ENCODE results near the gene ASH1L.
A peak's percentile ranks its signal among the peaks of the same experiment; 100 is the strongest.

ASH1L gene

GRCh38 chr1:155609515-155610256 is 47.1 kb upstream of the ASH1L start, which contains the start of gene MSTO1 (continued):
- TF ChIP-seq ZNF37A (tag by site-specific recombination; IDR thresholded peaks at IDR 0.05) = no peak
- TF ChIP-seq ZNF837 (tag by site-specific recombination; IDR thresholded peaks at IDR 0.05) = no peak
- no peak for TF ChIP-seq ZNF776 (tag by site-specific recombination; IDR thresholded peaks at IDR 0.05; ENCODE audit: borderline replicate concordance)
- TF ChIP-seq BCL11A (tag by site-specific recombination; IDR thresholded peaks at IDR 0.05; ENCODE audit: low read depth) = no peak
- TF ChIP-seq ZNF416 (tag by site-specific recombination; IDR thresholded peaks at IDR 0.05) = no peak
- TF ChIP-seq ZNF777 (tag by site-specific recombination; IDR thresholded peaks at IDR 0.05; ENCODE audit: borderline replicate concordance) = no peak
- TF ChIP-seq, protein P1, sequence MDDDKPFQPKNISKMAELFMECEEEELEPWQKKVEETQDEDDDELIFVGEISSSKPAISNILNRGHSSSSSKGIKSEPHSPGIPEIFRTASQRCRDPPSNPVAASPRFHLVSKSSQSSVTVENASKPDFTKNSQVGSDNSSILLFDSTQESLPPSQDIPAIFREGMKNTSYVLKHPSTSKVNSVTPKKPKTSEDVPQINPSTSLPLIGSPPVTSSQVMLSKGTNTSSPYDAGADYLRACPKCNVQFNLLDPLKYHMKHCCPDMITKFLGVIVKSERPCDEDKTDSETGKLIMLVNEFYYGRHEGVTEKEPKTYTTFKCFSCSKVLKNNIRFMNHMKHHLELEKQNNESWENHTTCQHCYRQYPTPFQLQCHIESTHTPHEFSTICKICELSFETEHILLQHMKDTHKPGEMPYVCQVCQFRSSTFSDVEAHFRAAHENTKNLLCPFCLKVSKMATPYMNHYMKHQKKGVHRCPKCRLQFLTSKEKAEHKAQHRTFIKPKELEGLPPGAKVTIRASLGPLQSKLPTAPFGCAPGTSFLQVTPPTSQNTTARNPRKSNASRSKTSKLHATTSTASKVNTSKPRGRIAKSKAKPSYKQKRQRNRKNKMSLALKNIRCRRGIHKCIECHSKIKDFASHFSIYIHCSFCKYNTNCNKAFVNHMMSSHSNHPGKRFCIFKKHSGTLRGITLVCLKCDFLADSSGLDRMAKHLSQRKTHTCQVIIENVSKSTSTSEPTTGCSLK (tag by site-specific recombination; IDR thresholded peaks at IDR 0.05) = no peak
- no peak for TF ChIP-seq ZNF623 (tag by site-specific recombination; IDR thresholded peaks at IDR 0.05)
- TF ChIP-seq, protein P2, sequence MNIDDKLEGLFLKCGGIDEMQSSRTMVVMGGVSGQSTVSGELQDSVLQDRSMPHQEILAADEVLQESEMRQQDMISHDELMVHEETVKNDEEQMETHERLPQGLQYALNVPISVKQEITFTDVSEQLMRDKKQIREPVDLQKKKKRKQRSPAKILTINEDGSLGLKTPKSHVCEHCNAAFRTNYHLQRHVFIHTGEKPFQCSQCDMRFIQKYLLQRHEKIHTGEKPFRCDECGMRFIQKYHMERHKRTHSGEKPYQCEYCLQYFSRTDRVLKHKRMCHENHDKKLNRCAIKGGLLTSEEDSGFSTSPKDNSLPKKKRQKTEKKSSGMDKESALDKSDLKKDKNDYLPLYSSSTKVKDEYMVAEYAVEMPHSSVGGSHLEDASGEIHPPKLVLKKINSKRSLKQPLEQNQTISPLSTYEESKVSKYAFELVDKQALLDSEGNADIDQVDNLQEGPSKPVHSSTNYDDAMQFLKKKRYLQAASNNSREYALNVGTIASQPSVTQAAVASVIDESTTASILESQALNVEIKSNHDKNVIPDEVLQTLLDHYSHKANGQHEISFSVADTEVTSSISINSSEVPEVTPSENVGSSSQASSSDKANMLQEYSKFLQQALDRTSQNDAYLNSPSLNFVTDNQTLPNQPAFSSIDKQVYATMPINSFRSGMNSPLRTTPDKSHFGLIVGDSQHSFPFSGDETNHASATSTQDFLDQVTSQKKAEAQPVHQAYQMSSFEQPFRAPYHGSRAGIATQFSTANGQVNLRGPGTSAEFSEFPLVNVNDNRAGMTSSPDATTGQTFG (tag by site-specific recombination; IDR thresholded peaks at IDR 0.05; ENCODE audit: borderline replicate concordance) = no peak
- TF ChIP-seq ZFP3 (tag by site-specific recombination; IDR thresholded peaks at IDR 0.05; ENCODE audit: low read depth) = no peak
- TF ChIP-seq ZNF580 (tag by site-specific recombination; IDR thresholded peaks at IDR 0.05) = no peak
- no peak for TF ChIP-seq ZNF571 (tag by site-specific recombination; IDR thresholded peaks at IDR 0.05)
- no peak for TF ChIP-seq ZNF112 (tag by site-specific recombination; IDR thresholded peaks at IDR 0.05)
- TF ChIP-seq, protein P3, sequence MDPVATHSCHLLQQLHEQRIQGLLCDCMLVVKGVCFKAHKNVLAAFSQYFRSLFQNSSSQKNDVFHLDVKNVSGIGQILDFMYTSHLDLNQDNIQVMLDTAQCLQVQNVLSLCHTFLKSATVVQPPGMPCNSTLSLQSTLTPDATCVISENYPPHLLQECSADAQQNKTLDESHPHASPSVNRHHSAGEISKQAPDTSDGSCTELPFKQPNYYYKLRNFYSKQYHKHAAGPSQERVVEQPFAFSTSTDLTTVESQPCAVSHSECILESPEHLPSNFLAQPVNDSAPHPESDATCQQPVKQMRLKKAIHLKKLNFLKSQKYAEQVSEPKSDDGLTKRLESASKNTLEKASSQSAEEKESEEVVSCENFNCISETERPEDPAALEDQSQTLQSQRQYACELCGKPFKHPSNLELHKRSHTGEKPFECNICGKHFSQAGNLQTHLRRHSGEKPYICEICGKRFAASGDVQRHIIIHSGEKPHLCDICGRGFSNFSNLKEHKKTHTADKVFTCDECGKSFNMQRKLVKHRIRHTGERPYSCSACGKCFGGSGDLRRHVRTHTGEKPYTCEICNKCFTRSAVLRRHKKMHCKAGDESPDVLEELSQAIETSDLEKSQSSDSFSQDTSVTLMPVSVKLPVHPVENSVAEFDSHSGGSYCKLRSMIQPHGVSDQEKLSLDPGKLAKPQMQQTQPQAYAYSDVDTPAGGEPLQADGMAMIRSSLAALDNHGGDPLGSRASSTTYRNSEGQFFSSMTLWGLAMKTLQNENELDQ (tag by site-specific recombination; IDR thresholded peaks at IDR 0.05; ENCODE audit: low read depth) = no peak
- no peak for TF ChIP-seq ZNF157 (tag by site-specific recombination; IDR thresholded peaks at IDR 0.05)
- no peak for TF ChIP-seq ZNF670 (tag by site-specific recombination; IDR thresholded peaks at IDR 0.05; ENCODE audit: low read depth)
- TF ChIP-seq SCRT2 (tag by site-specific recombination; IDR thresholded peaks at IDR 0.05) = peak; percentile 96
- TF ChIP-seq REPIN1 (tag by site-specific recombination; IDR thresholded peaks at IDR 0.05; ENCODE audit: low read depth) = no peak
- TF ChIP-seq ZNF221 (tag by site-specific recombination; IDR thresholded peaks at IDR 0.05; ENCODE audit: borderline replicate concordance) = no peak
- 0 out of 2 replicates have a peak, but pooled peaks have one; percentile 16 for TF ChIP-seq REST (tag by site-specific recombination; IDR thresholded peaks at IDR 0.05)
- no peak for TF ChIP-seq WT1 (tag by site-specific recombination; IDR thresholded peaks at IDR 0.05)
- no peak for TF ChIP-seq ZNF707 (tag by site-specific recombination; IDR thresholded peaks at IDR 0.05)
- no peak for TF ChIP-seq SP7 (tag by site-specific recombination; IDR thresholded peaks at IDR 0.05)
- no peak for TF ChIP-seq ZNF350 (tag by site-specific recombination; IDR thresholded peaks at IDR 0.05)
- TF ChIP-seq ZNF624 (tag by site-specific recombination; IDR thresholded peaks at IDR 0.05) = no peak
- no peak for TF ChIP-seq OSR2 (tag by site-specific recombination; IDR thresholded peaks at IDR 0.05)
- no peak for TF ChIP-seq TRIM28 (IDR thresholded peaks at IDR 0.05; ENCODE audit: borderline replicate concordance, low read length)
- no peak for TF ChIP-seq MYNN (tag by site-specific recombination; IDR thresholded peaks at IDR 0.05; ENCODE audit: borderline replicate concordance)
- no peak for TF ChIP-seq ZNF214 (tag by site-specific recombination; IDR thresholded peaks at IDR 0.05; ENCODE audit: borderline replicate concordance)
- no peak for TF ChIP-seq ZNF114 (tag by site-specific recombination; IDR thresholded peaks at IDR 0.05)
- TF ChIP-seq ZNF24 (tag by site-specific recombination; IDR thresholded peaks at IDR 0.05) = peak; percentile 66
